ENCODE results near the gene STPG1. TPM values are rescaled to one million over a fixed set of nuclear protein-coding genes. Genes with fewer than 3 reads are reported as not detected.

Gene STPG1
- total and polyA plus RNA-seq, 2 of the 13 experiments (the other 11 are each of a cell fraction or from before 2014, with no cell fraction given): 3.4 to 4.3 TPM

- no peak for TF ChIP-seq ZNF276 (CRISPR knock-in tag; IDR thresholded peaks at IDR 0.05; ENCODE audit: low read depth)
- TF ChIP-seq ZNF883 (CRISPR knock-in tag; IDR thresholded peaks at IDR 0.05; ENCODE audit: not compliant biosample characterization): no peak
- TF ChIP-seq ZBTB20 (CRISPR knock-in tag; IDR thresholded peaks at IDR 0.05; ENCODE audit: borderline replicate concordance, low read depth): 0 out of 2 replicates have a peak, but pooled peaks have one; percentile 69
- no peak for TF ChIP-seq ZBTB14 (CRISPR knock-in tag; IDR thresholded peaks at IDR 0.05)
- TF ChIP-seq ZNF850 (CRISPR knock-in tag; conservative IDR thresholded peaks at IDR 0.05): no peak
- TF ChIP-seq CREB1 (IDR thresholded peaks at IDR 0.05): no peak
- TF ChIP-seq CREB1 (CRISPR knock-in tag; IDR thresholded peaks at IDR 0.05): peak; percentile 76
- TF ChIP-seq THRA (CRISPR knock-in tag; IDR thresholded peaks at IDR 0.05; ENCODE audit: borderline replicate concordance): 0 out of 2 replicates have a peak, but pooled peaks have one; percentile 3
- peak; percentile 67; the same call in 1 of the 2 replicates for TF ChIP-seq ISX (CRISPR knock-in tag; conservative IDR thresholded peaks at IDR 0.05)
- no peak for TF ChIP-seq ZFP62 (CRISPR knock-in tag; IDR thresholded peaks at IDR 0.05)
- TF ChIP-seq PTBP1 (IDR thresholded peaks at IDR 0.05; ENCODE audit: low read depth, low read length, poor library complexity, severe bottlenecking): no peak
- TF ChIP-seq ZNF441 (CRISPR knock-in tag; IDR thresholded peaks at IDR 0.05; ENCODE audit: borderline replicate concordance): 0 out of 2 replicates have a peak, but pooled peaks have one; percentile 1
- TF ChIP-seq SMC3 (IDR thresholded peaks at IDR 0.05; ENCODE audit: low read length): no peak
- TF ChIP-seq ZFAT (CRISPR knock-in tag; conservative IDR thresholded peaks at IDR 0.05): no peak
- TF ChIP-seq TRIM22 (IDR thresholded peaks at IDR 0.05): no peak
- TF ChIP-seq PHF21A (CRISPR knock-in tag; IDR thresholded peaks at IDR 0.05): peak; percentile 77
- no peak for TF ChIP-seq ZNF44 (CRISPR knock-in tag; IDR thresholded peaks at IDR 0.05)
- TF ChIP-seq ELF3 (CRISPR knock-in tag; IDR thresholded peaks at IDR 0.05): no peak; the same call in 1 of the 2 replicates
- peak; percentile 84; the same call in 1 of the 2 replicates for TF ChIP-seq HOXA5 (CRISPR knock-in tag; IDR thresholded peaks at IDR 0.05)
- no peak for TF ChIP-seq ZNF740 (CRISPR knock-in tag; IDR thresholded peaks at IDR 0.05)
- no peak for TF ChIP-seq HNF4G (IDR thresholded peaks at IDR 0.05; ENCODE audit: borderline replicate concordance, low read depth, low read length)
- TF ChIP-seq HNF4G (CRISPR knock-in tag; IDR thresholded peaks at IDR 0.05; ENCODE audit: borderline replicate concordance, low read depth): no peak
- TF ChIP-seq CHD2 (IDR thresholded peaks at IDR 0.05; ENCODE audit: low read depth, low read length): 0 out of 2 replicates have a peak, but pooled peaks have one; percentile 23
- no peak; the same call in 1 of the 2 replicates for TF ChIP-seq MXD1 (CRISPR knock-in tag; IDR thresholded peaks at IDR 0.05)
These were observed at the start of gene STPG1 (continued) for GRCh38 chr1:24413350-24414163.

Measured in HepG2 (cell line).